Heart left ventricle (tissue), 13 donors: Measurements from ENCODE around the gene PGBD2.
"Not testable (repeated sequence)": the region's sequence is repeated elsewhere in the genome, so short reads cannot be mapped to it uniquely, and the experiment has no call there.

Experiments used
- POLR2A ChIP-seq, 2 donors: fragments of 450-650 bp; IDR thresholded peaks; one replicate each; pipeline ENCODE4 v1.6.1; 2017; ENCODE audit warnings: antibody characterized with exemption in 2 of 2, mild to moderate bottlenecking in 2 of 2, moderate library complexity in 2 of 2
- TF ChIP-seq, protein P1 (sequence below), 12 donors: fragments of 200-600 bp; sonication (generic) in 4 of 12; IDR thresholded peaks; one replicate each; pipeline versions ENCODE4 v1.5.0 to v1.8.0; 2018 to 2022; ENCODE audit warnings: antibody characterized with exemption in 12 of 12, mild to moderate bottlenecking in 5 of 12
- donor health status: ischemic (EF 13 %, LVEDD 7.1; RV severe dilation, severe dysfunction).
- donor health status: DM: no; HTN: yes; CAD: no.
- donor health status: DM: no; HTN: no; CAD: no.
- donor health status: ischemic (EF 25% LVEDD 6.9; RV normal size, moderate dysfunction).
- donor health status: ischemic (EF 25% LVEDD 5.7; RV mildly dilated, moderate dysfunction).
- donor health status: ischemic (EF 35%, LVEDD 5.7; RV mildly dilated, moderate dysfunction).
- donor health status: nonischemic (EF 11% LVEDD 7.7; RV severe dilation, severe dysfunction).
- donor health status: DM: yes; HTN: yes; CAD: no.
- donor health status: PGD.
- donor health status: ischemic (EF 29% LVEDD 5.4; RV normal size, mild dysfunction).
- donor health status: nonischemic (EF 23%, LVEDD 6.1; RV moderate dilation, normal function).

DNA sequence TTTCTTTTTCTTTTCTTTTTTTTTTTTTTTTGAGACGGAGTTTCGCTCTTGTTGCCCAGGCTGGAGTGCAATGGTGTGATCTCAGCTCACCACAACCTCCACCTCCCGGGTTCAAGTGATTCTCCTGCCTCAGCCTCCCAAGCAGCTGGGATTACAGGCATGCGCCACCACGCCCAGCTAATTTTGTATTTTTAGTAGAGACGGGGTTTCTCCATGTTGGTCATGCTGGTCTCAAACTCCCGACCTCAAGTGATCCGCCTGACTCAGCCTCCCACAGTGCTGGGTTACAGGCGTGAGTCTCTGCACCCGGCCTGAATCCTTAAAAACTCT, 16.2 kb upstream of the PGBD2 start:
- TF ChIP-seq, protein P1, sequence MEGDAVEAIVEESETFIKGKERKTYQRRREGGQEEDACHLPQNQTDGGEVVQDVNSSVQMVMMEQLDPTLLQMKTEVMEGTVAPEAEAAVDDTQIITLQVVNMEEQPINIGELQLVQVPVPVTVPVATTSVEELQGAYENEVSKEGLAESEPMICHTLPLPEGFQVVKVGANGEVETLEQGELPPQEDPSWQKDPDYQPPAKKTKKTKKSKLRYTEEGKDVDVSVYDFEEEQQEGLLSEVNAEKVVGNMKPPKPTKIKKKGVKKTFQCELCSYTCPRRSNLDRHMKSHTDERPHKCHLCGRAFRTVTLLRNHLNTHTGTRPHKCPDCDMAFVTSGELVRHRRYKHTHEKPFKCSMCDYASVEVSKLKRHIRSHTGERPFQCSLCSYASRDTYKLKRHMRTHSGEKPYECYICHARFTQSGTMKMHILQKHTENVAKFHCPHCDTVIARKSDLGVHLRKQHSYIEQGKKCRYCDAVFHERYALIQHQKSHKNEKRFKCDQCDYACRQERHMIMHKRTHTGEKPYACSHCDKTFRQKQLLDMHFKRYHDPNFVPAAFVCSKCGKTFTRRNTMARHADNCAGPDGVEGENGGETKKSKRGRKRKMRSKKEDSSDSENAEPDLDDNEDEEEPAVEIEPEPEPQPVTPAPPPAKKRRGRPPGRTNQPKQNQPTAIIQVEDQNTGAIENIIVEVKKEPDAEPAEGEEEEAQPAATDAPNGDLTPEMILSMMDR (IDR thresholded peaks at IDR 0.05), result not testable (repeated sequence)
- not testable (repeated sequence) for TF ChIP-seq POLR2A (IDR thresholded peaks at IDR 0.05)
